Measurements from ENCODE around the gene CISD1. TPM values are rescaled to one million over a fixed set of nuclear protein-coding genes. Genes with fewer than 3 reads are reported as not detected.

Gene CISD1
- polyA plus RNA-seq, 2 of the 4 experiments (the other 2 are of a cell fraction) = 48.1 to 102 TPM

DNA sequence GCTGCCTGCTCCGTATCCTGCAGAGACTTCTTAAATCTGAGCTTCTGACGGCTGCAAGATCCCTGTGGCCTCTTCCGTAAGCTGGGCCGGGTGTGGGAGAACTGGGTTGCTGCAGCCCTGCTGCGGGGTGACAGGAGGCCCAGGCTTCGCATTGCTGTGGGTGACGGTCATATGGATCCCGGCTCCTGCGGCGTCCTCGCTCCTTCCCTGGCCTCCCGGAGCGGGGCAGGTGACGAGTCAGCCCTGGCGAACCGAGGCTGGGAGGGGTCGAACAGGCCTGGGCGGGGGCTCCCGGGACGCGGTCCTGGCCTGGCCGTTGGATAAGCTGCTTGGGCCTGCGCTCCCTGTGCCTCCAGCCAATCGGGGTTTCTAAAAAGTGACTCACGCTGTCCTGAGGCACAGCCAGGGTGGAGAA is 58.0 kb downstream of the CISD1 start (continued):
- TF ChIP-seq CHD2 (IDR thresholded peaks at IDR 0.05; ENCODE audit: low read length, partially characterized antibody) (no peak), FOXS1 (CRISPR knock-in tag; IDR thresholded peaks at IDR 0.05) (no peak), NFE2L2 (conservative IDR thresholded peaks at IDR 0.05; ENCODE audit: low read length) (no peak), EHMT2 (IDR thresholded peaks at IDR 0.05; ENCODE audit: low read depth) (no peak), ZSCAN20 (CRISPR knock-in tag; IDR thresholded peaks at IDR 0.05) (no peak), SREBF2 (IDR thresholded peaks at IDR 0.05) (no peak), TP53 (CRISPR knock-in tag; IDR thresholded peaks at IDR 0.05) (no peak)
- TF ChIP-seq, protein P1, sequence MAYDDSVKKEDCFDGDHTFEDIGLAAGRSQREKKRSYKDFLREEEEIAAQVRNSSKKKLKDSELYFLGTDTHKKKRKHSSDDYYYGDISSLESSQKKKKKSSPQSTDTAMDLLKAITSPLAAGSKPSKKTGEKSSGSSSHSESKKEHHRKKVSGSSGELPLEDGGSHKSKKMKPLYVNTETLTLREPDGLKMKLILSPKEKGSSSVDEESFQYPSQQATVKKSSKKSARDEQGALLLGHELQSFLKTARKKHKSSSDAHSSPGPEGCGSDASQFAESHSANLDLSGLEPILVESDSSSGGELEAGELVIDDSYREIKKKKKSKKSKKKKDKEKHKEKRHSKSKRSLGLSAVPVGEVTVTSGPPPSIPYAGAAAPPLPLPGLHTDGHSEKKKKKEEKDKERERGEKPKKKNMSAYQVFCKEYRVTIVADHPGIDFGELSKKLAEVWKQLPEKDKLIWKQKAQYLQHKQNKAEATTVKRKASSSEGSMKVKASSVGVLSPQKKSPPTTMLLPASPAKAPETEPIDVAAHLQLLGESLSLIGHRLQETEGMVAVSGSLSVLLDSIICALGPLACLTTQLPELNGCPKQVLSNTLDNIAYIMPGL (CRISPR knock-in tag; IDR thresholded peaks at IDR 0.05; ENCODE audit: borderline replicate concordance) = no peak

DNA sequence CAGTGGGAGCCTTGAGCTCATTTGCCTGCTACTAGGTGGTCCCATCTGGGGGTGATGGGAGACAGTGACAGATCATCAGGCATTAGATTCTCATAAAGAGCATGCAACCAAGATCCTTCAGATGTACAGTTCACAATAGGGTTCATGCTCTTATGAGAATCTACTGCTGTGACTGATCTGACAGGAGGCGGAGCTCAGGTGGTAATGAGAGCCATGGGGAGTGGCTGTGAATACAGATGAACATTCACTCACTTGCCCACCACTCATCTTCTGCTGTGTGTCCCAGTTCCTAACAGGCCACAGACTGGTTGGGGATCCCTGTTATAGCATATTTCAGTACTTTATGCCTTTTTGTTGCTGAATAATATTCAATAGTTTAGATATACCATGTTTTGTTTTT is 59.3 kb downstream of the CISD1 start:
- no peaks in the 10 kb centered on the region for H3K9me3 ChIP-seq
- H3K27ac ChIP-seq = no peak overlapping the region
- ChIA-PET CTCF (interaction anchor here (1.1 kb wide), 1 partner anchor 22 kb away, joined by 3 read pairs; no protein-coding TSS in a partner anchor), POLR2A (no interaction called here)
- DNase-seq (ENCODE audit: low read depth in 1 of 2, low spot score in 1 of 2) (no peak), FAIRE-seq (no peak), ATAC-seq (no peak)
- no peaks in the 10 kb centered on the region for H3K4me1 ChIP-seq
- no peak overlapping the region for H3K4me3 ChIP-seq
- H3K4me2 ChIP-seq = no peak overlapping the region
- WGBS (ENCODE audit: missing lambda C conversion rate) = 84% methylated on average over 1 of the region's 1 CpG
- TF ChIP-seq ZSCAN20 (CRISPR knock-in tag; IDR thresholded peaks at IDR 0.05) (no peak), MAFK (IDR thresholded peaks at IDR 0.05; ENCODE audit: partially characterized antibody) (no peak)
- TF ChIP-seq, protein P2, sequence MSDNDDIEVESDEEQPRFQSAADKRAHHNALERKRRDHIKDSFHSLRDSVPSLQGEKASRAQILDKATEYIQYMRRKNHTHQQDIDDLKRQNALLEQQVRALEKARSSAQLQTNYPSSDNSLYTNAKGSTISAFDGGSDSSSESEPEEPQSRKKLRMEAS (IDR thresholded peaks at IDR 0.05) = no peak

DNA sequence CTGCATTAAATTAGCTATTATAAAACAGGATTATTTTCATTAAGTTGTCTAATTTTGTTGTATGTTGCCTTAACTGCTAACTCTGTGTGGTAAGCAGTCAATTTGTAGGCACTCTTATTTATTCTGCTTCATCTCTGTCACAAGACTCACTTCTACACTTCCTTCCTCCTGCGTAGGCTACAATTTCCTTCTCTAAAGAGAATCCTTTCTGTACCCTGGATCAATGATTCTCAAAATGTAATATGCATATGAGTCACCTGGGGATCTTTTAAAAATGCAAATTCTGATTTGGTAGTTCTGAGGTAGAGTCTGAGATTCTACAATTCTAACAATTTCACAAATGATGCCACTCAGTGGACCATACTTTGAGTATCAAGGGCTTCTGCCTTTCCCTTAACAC is 61.5 kb downstream of the CISD1 start:
- ATAC-seq (no peak), DNase-seq (ENCODE audit: low read depth in 1 of 2, low spot score in 1 of 2) (no peak), FAIRE-seq (no peak)
- H3K9me3 ChIP-seq = no peaks in the 10 kb centered on the region
- WGBS (ENCODE audit: missing lambda C conversion rate) = 81% methylated on average over 1 of the region's 1 CpG
- TF ChIP-seq FOXS1 (CRISPR knock-in tag; IDR thresholded peaks at IDR 0.05) (no peak), RARB (CRISPR knock-in tag; IDR thresholded peaks at IDR 0.05) (no peak)
- TF ChIP-seq, protein P3, sequence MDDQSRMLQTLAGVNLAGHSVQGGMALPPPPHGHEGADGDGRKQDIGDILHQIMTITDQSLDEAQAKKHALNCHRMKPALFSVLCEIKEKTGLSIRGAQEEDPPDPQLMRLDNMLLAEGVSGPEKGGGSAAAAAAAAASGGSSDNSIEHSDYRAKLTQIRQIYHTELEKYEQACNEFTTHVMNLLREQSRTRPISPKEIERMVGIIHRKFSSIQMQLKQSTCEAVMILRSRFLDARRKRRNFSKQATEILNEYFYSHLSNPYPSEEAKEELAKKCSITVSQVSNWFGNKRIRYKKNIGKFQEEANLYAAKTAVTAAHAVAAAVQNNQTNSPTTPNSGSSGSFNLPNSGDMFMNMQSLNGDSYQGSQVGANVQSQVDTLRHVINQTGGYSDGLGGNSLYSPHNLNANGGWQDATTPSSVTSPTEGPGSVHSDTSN (IDR thresholded peaks at IDR 0.05) = no peak
- H3K27ac ChIP-seq = no peak overlapping the region
- H3K4me3 ChIP-seq = no peak overlapping the region
- ChIA-PET POLR2A (no interaction called here), CTCF (interaction anchor here (1.3 kb wide), 1 partner anchor 11 kb away, joined by 5 read pairs; no protein-coding TSS in a partner anchor)
- H3K4me2 ChIP-seq = no peak overlapping the region
- no peaks in the 10 kb centered on the region for H3K4me1 ChIP-seq

DNA sequence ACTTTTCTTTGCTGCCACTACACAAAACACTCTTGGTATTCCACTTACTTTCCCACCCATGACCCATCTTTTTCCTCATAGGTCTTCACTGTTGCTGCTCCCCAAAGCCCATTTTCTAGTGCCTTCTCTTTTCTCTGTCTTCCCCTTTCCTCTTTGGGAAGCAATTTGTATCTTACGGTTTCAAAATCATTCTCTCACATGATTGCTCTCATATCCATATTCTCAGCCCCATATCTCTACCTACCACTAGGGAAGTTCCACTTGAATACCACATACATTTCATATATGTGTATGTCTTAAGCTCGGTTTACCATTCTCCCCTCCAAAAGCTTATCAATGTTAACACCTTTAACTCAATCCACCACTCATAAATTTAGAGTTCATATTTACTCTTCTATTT is 62.7 kb downstream of the CISD1 start:
- Histone ChIP-seq H3K4me2 (no peak overlapping the region), H3K4me1 (peaks cover 8% of the 10 kb centered on the region; the same call in 2 of the 3 replicates), H3K4me3 (no peak overlapping the region), H3K9me3 (no peaks in the 10 kb centered on the region), H3K27ac (no peak overlapping the region)
- no peak for TF ChIP-seq CHD2 (IDR thresholded peaks at IDR 0.05; ENCODE audit: low read length, partially characterized antibody)
- TF ChIP-seq CHD4 (IDR thresholded peaks at IDR 0.05; ENCODE audit: borderline replicate concordance) = no peak
- TF ChIP-seq POLR2AphosphoS2 (conservative IDR thresholded peaks at IDR 0.05; ENCODE audit: low read length) = no peak
- POLR2A ChIA-PET = interaction anchor here (0.6 kb wide), 1 partner anchor 175 kb away, joined by 3 read pairs; no protein-coding TSS in a partner anchor
- DNase-seq (ENCODE audit: low read depth in 1 of 2, low spot score in 1 of 2) (no peak), FAIRE-seq (no peak), ATAC-seq (no peak)
- WGBS (ENCODE audit: missing lambda C conversion rate) = 80% methylated on average over 2 of the region's 2 CpGs
- CTCF ChIA-PET = interaction anchor here (1.2 to 1.3 kb wide), 2 partner anchors 12 to 32 kb away, joined by 4 to 5 read pairs; no protein-coding TSS in a partner anchor

Data from A549 (cell line).